A549 (cell line): ENCODE data around the gene ASF1B. TPM values are rescaled to one million over a fixed set of nuclear protein-coding genes. Genes with fewer than 3 reads are reported as not detected.
A peak's percentile ranks its signal among the peaks of the same experiment; 100 is the strongest.

Experiments
- ATAC-seq, 2 experiments: fragments of 200-7000 bp in 1 of 2; fragments of >200 bp in 1 of 2; cut with Nextera tagmentation in 1 of 2; cut with Tn5 transposase in 1 of 2; 3 replicates each; pipeline versions ENCODE4 v1.8.0 to v1.9.1; 2018 to 2020; ENCODE audit warnings: mild to moderate bottlenecking in 1 of 2, moderate library complexity in 1 of 2
- CTCF ChIA-PET: fragments of 300-600 bp; sonication (Branson Sonifier 250); formaldehyde crosslinking; extraction: SDS; loops from one replicate; lab custom pipeline; 2021; ENCODE audit warnings: antibody characterized with exemption, inconsistent platforms; lab: Yijun Ruan, JAX
- POLR2A ChIA-PET: fragments of 350-600 bp; formaldehyde crosslinking; extraction: SDS; loops from one replicate; lab custom pipeline; 2021; ENCODE audit warnings: antibody characterized with exemption, inconsistent platforms; lab: Yijun Ruan, JAX
- DNase-seq, 2 experiments: peaks; one replicate each; pipeline versions ENCODE4 v3.0.0 to v3.0.0-alpha.2; 2011 to 2016; ENCODE audit warnings: low read depth in 1 of 2, low spot score in 1 of 2
- FAIRE-seq: peaks from 2 replicates; lab custom pipeline; 2011; peaks lifted over from hg19 to GRCh38; lab: Jason Lieb, UNC
- H3K27ac ChIP-seq, 2 experiments: fragments of >200 bp; sonication (Bioruptor Twin); formaldehyde crosslinking; 3 replicates each; pipeline ENCODE4 v1.5.1; 2016 to 2017
- H3K4me1 ChIP-seq: fragments of >200 bp; sonication (Bioruptor Twin); formaldehyde crosslinking; 3 replicates; pipeline ENCODE4 v1.6.1; 2016
- H3K4me2 ChIP-seq: fragments of >200 bp; sonication (Bioruptor Twin); formaldehyde crosslinking; 3 replicates; pipeline ENCODE4 v1.6.1; 2016
- H3K4me3 ChIP-seq: fragments of >200 bp; sonication (Bioruptor Twin); formaldehyde crosslinking; 3 replicates; pipeline ENCODE4 v1.5.1; 2016
- H3K9me3 ChIP-seq: fragments of >200 bp; sonication (Bioruptor Twin); formaldehyde crosslinking; 3 replicates; pipeline ENCODE4 v1.6.1; 2016
- CBX8 ChIP-seq: fragments of 200-600 bp; sonication (generic); IDR thresholded peaks from 2 replicates; pipeline ENCODE4 v1.6.1; 2016
- ESRRA ChIP-seq: fragments of 150-350 bp; IDR thresholded peaks from 2 replicates; pipeline ENCODE4 v1.6.1; 2014; ENCODE audit warnings: mild to moderate bottlenecking, low read length, borderline replicate concordance
- FOSB ChIP-seq: fragments of 250-450 bp; sonication (Bioruptor Pico); IDR thresholded peaks from 2 replicates; pipeline ENCODE4 v1.5.0; 2020; ENCODE audit warnings: mild to moderate bottlenecking, moderate library complexity
- FOXS1 ChIP-seq: fragments of 250-450 bp; sonication (Bioruptor Pico); IDR thresholded peaks from 2 replicates; pipeline ENCODE4 v1.5.0; 2020; ENCODE audit warnings: mild to moderate bottlenecking, moderate library complexity
- HDAC2 ChIP-seq: fragments of 200-600 bp; sonication (generic); IDR thresholded peaks from 2 replicates; pipeline ENCODE4 v1.6.1; 2016
- HOXB13 ChIP-seq: fragments of 250-450 bp; sonication (Bioruptor Pico); IDR thresholded peaks from 2 replicates; pipeline ENCODE4 v1.5.0; 2020; ENCODE audit warnings: low read depth, mild to moderate bottlenecking, moderate library complexity
- MYC ChIP-seq: IDR thresholded peaks from 2 replicates; pipeline ENCODE4 v1.6.1; 2012; ENCODE audit warnings: mild to moderate bottlenecking, inconsistent platforms, low read length, improper control_type of control experiment, borderline replicate concordance
- POLR2A ChIP-seq: IDR thresholded peaks from 2 replicates; pipeline ENCODE4 v1.6.1; 2012; ENCODE audit warnings: mild to moderate bottlenecking, low read length
- POLR2AphosphoS2 ChIP-seq: conservative IDR thresholded peaks from 2 replicates; pipeline ENCODE4 v1.6.1; 2012; ENCODE audit warnings: low read length, improper control_type of control experiment, inconsistent platforms
- RAD21 ChIP-seq, 2 experiments: fragments of >200 bp in 1 of 2; sonication (Bioruptor Twin) in 1 of 2; formaldehyde crosslinking in 1 of 2; IDR thresholded peaks in 1 of 2; conservative IDR thresholded peaks in 1 of 2; 2 replicates in 1 of 2; 3 replicates in 1 of 2; pipeline ENCODE4 v1.6.1; 2012 to 2018; ENCODE audit warnings: inconsistent platforms in 1 of 2
- RCOR1 ChIP-seq: fragments of 150-350 bp; IDR thresholded peaks from 2 replicates; pipeline ENCODE4 v1.6.1; 2014; ENCODE audit warnings: antibody characterized with exemption, low read length, low read depth
- RFX5 ChIP-seq: fragments of 450-650 bp; IDR thresholded peaks from 2 replicates; pipeline ENCODE4 v1.7.1; 2014; ENCODE audit warnings: antibody characterized with exemption, mild to moderate bottlenecking, moderate library complexity
- ZNF302 ChIP-seq: fragments of 250-450 bp; sonication (Bioruptor Pico); IDR thresholded peaks from 2 replicates; pipeline ENCODE4 v1.9.0; 2021; ENCODE audit warnings: inconsistent platforms, mild to moderate bottlenecking, moderate library complexity
- ZSCAN20 ChIP-seq: fragments of 250-450 bp; sonication (Bioruptor Pico); IDR thresholded peaks from 2 replicates; pipeline ENCODE4 v1.8.0; 2022; ENCODE audit warnings: mild to moderate bottlenecking, moderate library complexity
- WGBS: methylation state at CpG from one replicate; pipeline ENCODE4 v1.1.6; 2017; ENCODE audit errors: missing lambda C conversion rate; 5-methylcytosine and 5-hydroxymethylcytosine counted together
- polyA plus RNA-seq, 4 experiments: library from polyadenylated mRNA; depleted of rRNA in 3 of 4; stranded (reverse); fragments of >200 nt; fragmentation: RNase III in 1 of 4; extraction: RNeasy Plus Mini Kit Qiagen cat#74134 plus additional on column Dnase treatment in 1 of 4; gene quantifications; 2 replicates in 3 of 4; 3 replicates in 1 of 4; pipeline ENCODE4 v1.2.3, GENCODE V29; 2011 to 2017
- TF ChIP-seq, protein P1 (sequence below): fragments of 200-600 bp; sonication (generic); IDR thresholded peaks from 2 replicates; pipeline ENCODE4 v1.6.1; 2016; ENCODE audit warnings: antibody characterized with exemption, mild to moderate bottlenecking, moderate library complexity
- TF ChIP-seq, protein P2 (sequence below): fragments of 450-650 bp; IDR thresholded peaks from 2 replicates; pipeline ENCODE4 v1.6.1; 2014; ENCODE audit warnings: antibody characterized with exemption

ASF1B gene
- polyA plus RNA-seq, 2 of the 4 experiments (the other 2 are of a cell fraction) = 12.1 to 46.2 TPM

GRCh38 chr19:14102102-14102696, 34.2 kb downstream of the ASF1B start:
- no peak for TF ChIP-seq ESRRA
- TF ChIP-seq, all 56 proteins: peak for 0
- ChIA-PET POLR2A (no interaction called here), CTCF (interaction anchor here (0.8 to 2.0 kb wide), 4 partner anchors 10 to 43 kb away, joined by 3 to 4 read pairs (median 4); no protein-coding TSS in a partner anchor)
- Histone ChIP-seq H3K4me2 (no peak overlapping the region), H3K27ac (no peak overlapping the region), H3K4me1 (no peaks in the 10 kb centered on the region), H3K4me3 (no peak overlapping the region), H3K9me3 (no peaks in the 10 kb centered on the region)
- DNase-seq (no peak), ATAC-seq (no peak), FAIRE-seq (no peak)
- 89% methylated on average over 8 of the region's 11 CpGs for WGBS

DNA sequence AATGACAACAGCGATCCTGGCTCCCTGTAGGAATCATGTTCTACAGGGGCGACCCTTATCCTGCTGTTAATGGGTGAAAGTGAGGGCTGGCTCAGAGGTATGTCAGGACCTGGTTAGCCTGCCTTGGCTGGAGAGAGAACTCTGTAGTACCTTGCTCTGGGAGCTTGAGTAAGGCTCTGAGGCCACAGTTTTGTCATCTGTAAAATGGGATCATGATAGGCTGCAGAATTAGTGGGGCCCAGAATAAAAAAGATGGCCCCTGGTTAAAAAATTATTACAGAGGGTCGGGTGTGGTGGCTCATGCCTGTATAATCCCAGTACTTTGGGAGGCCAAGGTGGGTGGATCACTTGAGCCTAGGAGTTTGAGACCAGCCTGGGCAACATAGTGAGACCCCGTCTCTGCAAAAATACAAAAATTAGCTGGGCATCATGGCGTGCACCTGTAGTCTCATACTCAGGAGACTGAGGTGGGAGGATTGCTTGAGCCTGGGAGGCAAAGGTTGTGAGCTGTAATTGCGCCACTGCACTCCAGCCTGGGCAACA, 35.3 kb downstream of the ASF1B start:
- Histone ChIP-seq H3K4me2 (no peak overlapping the region), H3K4me3 (no peak overlapping the region), H3K4me1 (no peaks in the 10 kb centered on the region), H3K27ac (no peak overlapping the region), H3K9me3 (no peaks in the 10 kb centered on the region)
- ATAC-seq (no peak), FAIRE-seq (no peak), DNase-seq (no peak)
- TF ChIP-seq FOSB (CRISPR knock-in tag) = no peak
- no peak for TF ChIP-seq HOXB13 (CRISPR knock-in tag)
- TF ChIP-seq ZSCAN20 = no peak
- no peak for TF ChIP-seq MYC
- TF ChIP-seq RFX5 = no peak
- no peak for TF ChIP-seq HDAC2
- TF ChIP-seq, protein P1, sequence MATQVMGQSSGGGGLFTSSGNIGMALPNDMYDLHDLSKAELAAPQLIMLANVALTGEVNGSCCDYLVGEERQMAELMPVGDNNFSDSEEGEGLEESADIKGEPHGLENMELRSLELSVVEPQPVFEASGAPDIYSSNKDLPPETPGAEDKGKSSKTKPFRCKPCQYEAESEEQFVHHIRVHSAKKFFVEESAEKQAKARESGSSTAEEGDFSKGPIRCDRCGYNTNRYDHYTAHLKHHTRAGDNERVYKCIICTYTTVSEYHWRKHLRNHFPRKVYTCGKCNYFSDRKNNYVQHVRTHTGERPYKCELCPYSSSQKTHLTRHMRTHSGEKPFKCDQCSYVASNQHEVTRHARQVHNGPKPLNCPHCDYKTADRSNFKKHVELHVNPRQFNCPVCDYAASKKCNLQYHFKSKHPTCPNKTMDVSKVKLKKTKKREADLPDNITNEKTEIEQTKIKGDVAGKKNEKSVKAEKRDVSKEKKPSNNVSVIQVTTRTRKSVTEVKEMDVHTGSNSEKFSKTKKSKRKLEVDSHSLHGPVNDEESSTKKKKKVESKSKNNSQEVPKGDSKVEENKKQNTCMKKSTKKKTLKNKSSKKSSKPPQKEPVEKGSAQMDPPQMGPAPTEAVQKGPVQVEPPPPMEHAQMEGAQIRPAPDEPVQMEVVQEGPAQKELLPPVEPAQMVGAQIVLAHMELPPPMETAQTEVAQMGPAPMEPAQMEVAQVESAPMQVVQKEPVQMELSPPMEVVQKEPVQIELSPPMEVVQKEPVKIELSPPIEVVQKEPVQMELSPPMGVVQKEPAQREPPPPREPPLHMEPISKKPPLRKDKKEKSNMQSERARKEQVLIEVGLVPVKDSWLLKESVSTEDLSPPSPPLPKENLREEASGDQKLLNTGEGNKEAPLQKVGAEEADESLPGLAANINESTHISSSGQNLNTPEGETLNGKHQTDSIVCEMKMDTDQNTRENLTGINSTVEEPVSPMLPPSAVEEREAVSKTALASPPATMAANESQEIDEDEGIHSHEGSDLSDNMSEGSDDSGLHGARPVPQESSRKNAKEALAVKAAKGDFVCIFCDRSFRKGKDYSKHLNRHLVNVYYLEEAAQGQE = no peak
- no peak for TF ChIP-seq POLR2AphosphoS2
- TF ChIP-seq, protein P2, sequence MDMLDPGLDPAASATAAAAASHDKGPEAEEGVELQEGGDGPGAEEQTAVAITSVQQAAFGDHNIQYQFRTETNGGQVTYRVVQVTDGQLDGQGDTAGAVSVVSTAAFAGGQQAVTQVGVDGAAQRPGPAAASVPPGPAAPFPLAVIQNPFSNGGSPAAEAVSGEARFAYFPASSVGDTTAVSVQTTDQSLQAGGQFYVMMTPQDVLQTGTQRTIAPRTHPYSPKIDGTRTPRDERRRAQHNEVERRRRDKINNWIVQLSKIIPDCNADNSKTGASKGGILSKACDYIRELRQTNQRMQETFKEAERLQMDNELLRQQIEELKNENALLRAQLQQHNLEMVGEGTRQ = no peak
- TF ChIP-seq RAD21 (conservative IDR thresholded peaks at IDR 0.05 in 1 of 2, IDR thresholded peaks at IDR 0.05 in 1 of 2) = no peak
- no peak for TF ChIP-seq POLR2A
- no peak for TF ChIP-seq ZNF302 (CRISPR knock-in tag)
- POLR2A ChIA-PET = no interaction called here
- CTCF ChIA-PET = interaction anchor here (1.1 to 2.0 kb wide), 4 partner anchors 9 to 42 kb away, joined by 3 to 4 read pairs (median 4); partner anchors contain the start of gene ASF1B
- 92% methylated on average over 5 of the region's 6 CpGs for WGBS

DNA sequence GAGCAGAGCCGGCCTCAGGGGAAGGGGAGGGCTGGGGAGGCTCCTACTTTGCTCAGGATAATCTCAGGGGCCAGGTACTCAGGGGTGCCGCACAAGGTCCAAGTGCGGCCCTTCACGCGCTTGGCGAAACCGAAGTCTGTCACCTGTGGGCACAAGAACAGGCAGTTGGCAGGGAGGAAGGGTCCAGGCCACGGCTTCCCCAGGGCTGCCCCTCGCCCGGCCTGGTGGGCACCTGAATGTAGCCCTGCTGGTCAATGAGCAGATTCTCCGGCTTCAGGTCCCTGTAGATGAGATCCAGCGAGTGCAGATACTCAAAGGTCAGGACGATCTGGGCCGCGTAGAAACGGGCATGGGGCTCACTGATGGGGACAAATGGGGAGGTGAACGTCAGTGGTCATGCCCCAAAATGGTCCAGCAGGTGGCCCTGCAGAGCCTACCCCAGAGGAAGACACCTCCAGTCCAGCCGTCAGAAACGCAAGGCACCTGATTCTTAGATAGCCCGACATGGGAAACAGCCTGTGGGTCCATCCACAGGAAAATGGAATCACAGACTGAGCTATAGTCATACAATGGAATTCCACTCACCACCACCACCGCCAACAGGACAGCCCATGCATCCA, 38.7 kb downstream of the ASF1B start:
- FAIRE-seq (no peak), DNase-seq (no peak), ATAC-seq (peak in 1 of 2 experiments; percentile 51; a peak in 2 of 6 replicates)
- peaks cover 11% of the 10 kb centered on the region for H3K9me3 ChIP-seq
- no peaks in the 10 kb centered on the region for H3K4me1 ChIP-seq
- no peak overlapping the region for H3K4me3 ChIP-seq
- ChIA-PET CTCF (no interaction called here), POLR2A (no interaction called here)
- TF ChIP-seq RAD21 (conservative IDR thresholded peaks at IDR 0.05 in 1 of 2, IDR thresholded peaks at IDR 0.05 in 1 of 2) = peak in 1 of 2 experiments; percentile 10; a peak in 1 of 5 replicates
- no peak for TF ChIP-seq RCOR1
- no peak for TF ChIP-seq FOXS1 (CRISPR knock-in tag)
- TF ChIP-seq CBX8 = no peak
- 86% methylated on average over 19 of the region's 21 CpGs for WGBS
- H3K27ac ChIP-seq = no peak overlapping the region
- H3K4me2 ChIP-seq = no peak overlapping the region
